ENCODE measurements around the gene RSBN1L. TPM values are rescaled to one million over a fixed set of nuclear protein-coding genes. Genes with fewer than 3 reads are reported as not detected.

Gene RSBN1L
- total RNA-seq (2021): 22.4 and 23.2 TPM in 2 replicates
- Bru-seq, nascent RNA: percentile 87 among the genes with signal in this experiment
- percentile 81 among the genes with signal in this experiment for BruChase-seq, experiment 1, labeled RNA remaining after a 2-hour chase
- percentile 78 among the genes with signal in this experiment for BruChase-seq, experiment 2, labeled RNA remaining after a 6-hour chase
- long read RNA-seq, full-length matches to known transcripts: 38 of 59 reads
- long read RNA-seq, partial matches to known transcripts: 8 of 59 reads
- long read RNA-seq, other reads (novel, unspliced or antisense): 13 of 59 reads

DNA sequence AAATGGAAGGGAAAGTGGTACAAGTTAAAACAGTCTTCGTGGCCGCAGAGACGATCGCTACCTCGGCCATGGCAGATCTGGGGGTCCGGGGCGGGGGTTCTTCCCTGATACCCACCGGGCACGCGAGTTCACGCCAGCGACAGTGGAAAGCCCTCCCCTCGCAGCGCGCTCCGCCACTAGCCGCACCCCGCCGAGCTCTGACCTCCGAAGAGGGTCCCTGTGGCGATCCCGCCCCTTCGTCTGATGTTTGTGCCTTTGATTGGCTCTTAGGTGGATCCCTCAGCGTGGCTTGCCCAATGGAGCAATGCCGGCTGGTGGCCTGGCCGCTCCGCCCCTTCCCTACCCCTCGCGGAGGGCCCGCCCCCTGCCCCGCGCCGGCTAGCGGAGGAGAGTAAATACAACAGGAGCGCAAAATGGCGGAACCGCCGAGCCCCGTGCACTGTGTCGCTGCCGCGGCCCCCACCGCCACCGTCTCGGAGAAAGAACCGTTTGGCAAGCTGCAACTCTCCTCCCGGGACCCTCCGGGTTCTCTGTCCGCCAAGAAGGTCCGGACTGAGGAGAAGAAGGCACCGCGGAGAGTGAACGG is at the start of gene RSBN1L:
TSS of gene RSBN1L (plus strand) at position 403 of the 586 bp plus-strand sequence. CDS start at position 414, 11 bp downstream.
- H3K27ac ChIP-seq (ENCODE audit: low read depth, low read length, poor library complexity, severe bottlenecking): peak within 1 kb of the TSS; percentile 94
- H3K4me1 ChIP-seq (ENCODE audit: insufficient read depth, low read length, poor library complexity, severe bottlenecking): peaks cover 15% of the 10 kb centered on the region
- CTCF ChIA-PET: interaction anchor here (0.6 to 1.4 kb wide), 3 partner anchors 44 to 51 kb away, joined by 3 to 12 read pairs (median 3); no protein-coding TSS in a partner anchor
- peak; percentile 98 for DNase-seq (ENCODE audit: low spot score)
- intact Hi-C loops (cut with micrococcal nuclease; ENCODE audit: unreplicated experiment): loop anchor here (5.0 kb wide), 2 partner anchors 46 to 61 kb away; no protein-coding TSS in a partner anchor
- POLR2A ChIA-PET (ENCODE audit: low non-redundant PET): interaction anchor here (0.6 kb wide), 2 partner anchors 41 to 223 kb away, joined by 3 to 4 read pairs; no protein-coding TSS in a partner anchor
- TF ChIP-seq EZH2 (IDR thresholded peaks at IDR 0.05; ENCODE audit: borderline replicate concordance, low read depth, low read length, poor library complexity, severe bottlenecking): no peak
- TF ChIP-seq, protein P1, sequence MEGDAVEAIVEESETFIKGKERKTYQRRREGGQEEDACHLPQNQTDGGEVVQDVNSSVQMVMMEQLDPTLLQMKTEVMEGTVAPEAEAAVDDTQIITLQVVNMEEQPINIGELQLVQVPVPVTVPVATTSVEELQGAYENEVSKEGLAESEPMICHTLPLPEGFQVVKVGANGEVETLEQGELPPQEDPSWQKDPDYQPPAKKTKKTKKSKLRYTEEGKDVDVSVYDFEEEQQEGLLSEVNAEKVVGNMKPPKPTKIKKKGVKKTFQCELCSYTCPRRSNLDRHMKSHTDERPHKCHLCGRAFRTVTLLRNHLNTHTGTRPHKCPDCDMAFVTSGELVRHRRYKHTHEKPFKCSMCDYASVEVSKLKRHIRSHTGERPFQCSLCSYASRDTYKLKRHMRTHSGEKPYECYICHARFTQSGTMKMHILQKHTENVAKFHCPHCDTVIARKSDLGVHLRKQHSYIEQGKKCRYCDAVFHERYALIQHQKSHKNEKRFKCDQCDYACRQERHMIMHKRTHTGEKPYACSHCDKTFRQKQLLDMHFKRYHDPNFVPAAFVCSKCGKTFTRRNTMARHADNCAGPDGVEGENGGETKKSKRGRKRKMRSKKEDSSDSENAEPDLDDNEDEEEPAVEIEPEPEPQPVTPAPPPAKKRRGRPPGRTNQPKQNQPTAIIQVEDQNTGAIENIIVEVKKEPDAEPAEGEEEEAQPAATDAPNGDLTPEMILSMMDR (conservative IDR thresholded peaks at IDR 0.05; ENCODE audit: low read depth, low read length): peak; percentile 50
- H3K36me3 ChIP-seq (ENCODE audit: insufficient read depth, low read length, poor library complexity, severe bottlenecking): peaks cover 4% of the 10 kb centered on the region
- no peaks in the 10 kb centered on the region for H3K27me3 ChIP-seq (replicated peaks; ENCODE audit: insufficient read depth, low read depth, low read length, poor library complexity)
- H3K4me3 ChIP-seq (ENCODE audit: low read depth, low read length, poor library complexity, severe bottlenecking): peak within 1 kb of the TSS; percentile 97
- no TSS peak for BruUV-seq (replicated peaks)
- no peaks in the 10 kb centered on the region for H3K9me3 ChIP-seq (ENCODE audit: low read depth, low read length, poor library complexity, severe bottlenecking)

DNA sequence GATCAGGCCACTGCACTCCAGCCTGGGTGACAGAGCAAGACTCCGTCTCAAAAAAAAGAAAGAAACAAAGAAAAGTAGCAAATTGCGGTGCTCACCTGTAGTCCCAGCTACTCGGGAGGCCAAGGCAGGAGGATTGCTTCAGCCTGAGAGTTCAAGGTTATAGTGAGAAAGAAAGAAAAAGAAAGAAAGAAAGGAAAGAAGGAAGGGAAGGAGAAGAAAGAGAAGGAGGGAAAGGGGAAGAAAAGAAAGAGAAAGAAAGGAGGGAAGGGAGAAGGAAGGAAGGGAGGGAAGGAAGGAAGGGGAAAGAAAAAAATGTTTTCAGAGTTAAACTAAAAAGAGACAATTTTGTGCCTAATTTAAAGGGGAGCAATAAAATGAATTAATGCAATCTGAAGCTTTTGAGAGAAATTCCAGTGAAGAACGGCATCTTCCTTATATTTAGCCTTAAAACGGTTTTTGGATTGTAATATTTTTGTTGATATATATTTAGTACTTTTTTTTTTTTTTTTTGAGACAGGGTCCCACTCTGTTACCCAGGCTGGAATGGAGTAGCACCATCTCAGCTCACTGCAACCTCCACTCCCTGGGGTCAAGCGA is 47.4 kb upstream of the RSBN1L start:
- Histone ChIP-seq H3K4me1 (ENCODE audit: insufficient read depth, low read length, poor library complexity, severe bottlenecking) (peaks cover 2% of the 10 kb centered on the region), H3K27ac (ENCODE audit: low read depth, low read length, poor library complexity, severe bottlenecking) (no peak overlapping the region), H3K36me3 (ENCODE audit: insufficient read depth, low read length, poor library complexity, severe bottlenecking) (no peaks in the 10 kb centered on the region), H3K9me3 (ENCODE audit: low read depth, low read length, poor library complexity, severe bottlenecking) (no peaks in the 10 kb centered on the region), H3K4me3 (ENCODE audit: low read depth, low read length, poor library complexity, severe bottlenecking) (no peak overlapping the region), H3K27me3 (replicated peaks; ENCODE audit: insufficient read depth, low read depth, low read length, poor library complexity) (no peaks in the 10 kb centered on the region)
- TF ChIP-seq EZH2 (IDR thresholded peaks at IDR 0.05; ENCODE audit: borderline replicate concordance, low read depth, low read length, poor library complexity, severe bottlenecking): no peak
- TF ChIP-seq, protein P1 (conservative IDR thresholded peaks at IDR 0.05; ENCODE audit: low read depth, low read length): no peak
- ChIA-PET POLR2A (ENCODE audit: low non-redundant PET) (no interaction called here), CTCF (interaction anchor here (0.7 kb wide), 1 partner anchor 47 kb away, joined by 12 read pairs; no protein-coding TSS in a partner anchor)
- DNase-seq (ENCODE audit: low spot score): no peak
- intact Hi-C loops (cut with micrococcal nuclease; ENCODE audit: unreplicated experiment): loop anchor here (5.0 kb wide), 1 partner anchor 112 kb away; the partner anchor contains the start of gene PTPN12
- no TSS peak for BruUV-seq (replicated peaks)

DNA sequence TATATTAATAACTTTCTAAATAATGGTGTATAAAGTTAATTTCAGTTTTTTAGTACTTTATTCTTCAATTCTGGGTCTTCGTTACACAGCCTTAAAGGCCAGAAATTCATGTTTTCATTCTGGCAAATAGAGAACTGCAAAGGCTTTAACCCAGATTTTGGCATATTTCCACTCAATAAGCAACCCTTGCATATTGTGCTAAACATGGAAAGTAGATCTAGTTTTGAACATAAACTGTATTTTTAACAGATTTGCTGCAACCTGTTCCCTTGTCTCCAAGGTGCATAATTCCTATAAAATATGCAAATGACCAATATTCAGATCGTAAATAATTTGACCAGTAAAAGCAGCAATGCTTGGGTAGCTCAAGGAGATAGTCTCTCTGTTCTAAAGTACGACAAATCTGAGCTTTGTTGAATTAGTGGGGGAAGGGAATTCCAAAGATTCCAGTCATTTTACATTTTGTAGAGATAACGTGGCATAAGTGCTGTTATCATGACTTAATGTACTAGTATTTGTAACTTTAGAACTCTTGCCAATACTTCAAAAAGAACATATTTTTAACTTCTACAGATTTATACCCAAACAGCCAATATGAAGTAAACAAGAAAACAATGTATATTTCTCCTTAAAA is 46.4 kb upstream of the RSBN1L start:
- no peak for TF ChIP-seq EZH2 (IDR thresholded peaks at IDR 0.05; ENCODE audit: borderline replicate concordance, low read depth, low read length, poor library complexity, severe bottlenecking)
- TF ChIP-seq, protein P1 (conservative IDR thresholded peaks at IDR 0.05; ENCODE audit: low read depth, low read length): no peak
- Histone ChIP-seq H3K27me3 (replicated peaks; ENCODE audit: insufficient read depth, low read depth, low read length, poor library complexity) (no peaks in the 10 kb centered on the region), H3K36me3 (ENCODE audit: insufficient read depth, low read length, poor library complexity, severe bottlenecking) (no peaks in the 10 kb centered on the region), H3K27ac (ENCODE audit: low read depth, low read length, poor library complexity, severe bottlenecking) (no peak overlapping the region), H3K4me3 (ENCODE audit: low read depth, low read length, poor library complexity, severe bottlenecking) (no peak overlapping the region), H3K9me3 (ENCODE audit: low read depth, low read length, poor library complexity, severe bottlenecking) (no peaks in the 10 kb centered on the region), H3K4me1 (ENCODE audit: insufficient read depth, low read length, poor library complexity, severe bottlenecking) (peaks cover 1% of the 10 kb centered on the region)
- CTCF ChIA-PET: interaction anchor here (0.5 kb wide), 1 partner anchor 106 kb away, joined by 3 read pairs; no protein-coding TSS in a partner anchor
- DNase-seq (ENCODE audit: low spot score): no peak
- POLR2A ChIA-PET (ENCODE audit: low non-redundant PET): no interaction called here
- no TSS peak for BruUV-seq (replicated peaks)
- intact Hi-C loops (cut with micrococcal nuclease; ENCODE audit: unreplicated experiment): loop anchor here (5.0 to 10.0 kb wide), 3 partner anchors 113 to 365 kb away; partner anchors contain the start of gene PTPN12
